UCSD-AML1 (cell line): Measurements from ENCODE around the gene NCAM2.
"Not testable (repeated sequence)": the region's sequence is repeated elsewhere in the genome, so short reads cannot be mapped to it uniquely, and the experiment has no call there.

Experiments used
- DNase-seq: peaks from one replicate; lab custom pipeline; 2025; ENCODE audit not compliant: unreplicated experiment; lab: John Stamatoyannopoulos, UW

Gene NCAM2

DNA sequence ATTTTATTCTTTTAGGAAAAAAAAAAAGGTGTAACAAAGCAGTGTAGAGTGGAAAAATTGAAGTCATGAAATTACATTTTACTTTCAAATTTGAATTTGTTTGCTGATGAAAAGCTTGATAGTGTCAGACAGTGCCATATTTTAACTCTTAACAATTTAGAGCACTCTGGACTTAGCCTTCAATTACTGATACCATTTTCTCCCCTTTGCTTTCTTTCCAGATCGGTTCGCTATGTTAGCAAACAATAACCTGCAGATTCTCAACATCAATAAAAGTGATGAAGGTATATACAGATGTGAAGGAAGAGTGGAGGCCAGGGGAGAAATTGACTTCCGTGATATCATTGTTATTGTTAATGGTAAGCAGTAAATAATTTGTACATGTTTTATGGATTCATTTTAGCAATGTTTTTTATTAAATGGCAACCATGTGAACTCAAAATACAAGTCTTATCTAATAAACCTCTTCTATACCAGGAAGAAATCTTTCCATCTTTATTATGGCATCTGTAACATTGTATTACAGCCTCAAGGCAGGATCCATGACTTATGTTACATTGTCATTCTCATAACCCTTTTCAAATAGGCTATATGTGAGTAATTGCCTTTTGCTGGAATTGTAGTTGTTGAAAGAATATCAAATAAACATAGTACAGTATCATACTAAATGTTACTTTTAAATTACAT lies 293.8 kb downstream of the NCAM2 start:
- DNase-seq, result no peak

DNA sequence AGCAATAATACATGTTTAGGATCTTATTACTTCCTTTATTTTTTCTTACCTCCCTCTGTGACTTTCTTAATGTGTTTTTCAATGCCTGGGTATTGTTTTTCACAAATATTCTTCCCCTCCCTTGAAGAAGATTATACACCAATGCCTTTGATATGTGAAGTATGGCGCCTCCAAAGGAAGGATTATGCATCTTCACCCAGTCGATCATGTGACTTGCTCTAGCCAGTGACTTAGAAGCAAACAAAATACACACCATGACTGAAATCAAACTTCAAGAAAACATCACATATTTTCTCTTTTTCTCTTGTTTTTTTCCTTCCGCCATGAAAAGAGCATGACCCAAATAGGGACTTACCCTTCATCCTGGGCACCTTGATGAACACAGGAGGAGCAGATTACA lies 297.1 kb downstream of the NCAM2 start:
- no peak for DNase-seq

DNA sequence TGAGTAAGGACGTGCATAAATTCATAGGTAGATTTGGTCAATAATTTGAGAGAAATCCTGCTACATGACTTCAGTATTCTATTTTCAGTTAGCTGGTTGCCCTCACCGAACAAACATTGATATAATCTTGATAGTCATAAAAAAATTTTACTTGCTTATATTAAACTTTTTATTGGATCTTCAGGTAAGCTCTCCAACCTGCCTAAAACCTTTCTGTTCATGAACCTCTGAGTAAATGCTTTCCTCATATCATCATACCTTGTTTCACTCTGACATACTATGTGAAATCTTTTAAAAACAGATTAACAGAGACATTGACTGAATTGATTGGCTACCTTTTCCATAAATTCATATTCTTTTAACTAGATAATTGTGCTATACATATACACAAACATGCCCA lies 299.0 kb downstream of the NCAM2 start:
- DNase-seq, result no peak

DNA sequence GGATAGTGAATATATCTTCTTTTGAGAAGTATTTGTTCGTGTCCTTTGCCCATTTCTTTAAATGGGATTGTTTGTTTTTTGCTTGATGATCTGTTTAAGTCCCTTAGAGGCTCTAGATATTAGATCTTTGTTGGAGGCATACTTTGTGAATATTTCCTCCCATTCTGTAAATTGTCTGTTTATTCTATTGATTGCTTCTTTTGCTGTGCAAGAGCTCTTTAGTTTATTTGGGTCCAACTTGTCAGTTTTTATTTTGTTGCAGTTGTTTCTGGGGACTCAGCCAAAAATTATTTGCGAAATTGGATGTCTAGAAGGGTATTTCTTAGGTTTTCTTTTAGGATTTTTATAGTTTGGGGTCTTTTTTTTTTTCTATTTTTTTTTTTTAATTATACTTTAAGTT lies 302.8 kb downstream of the NCAM2 start:
- no peak for DNase-seq

DNA sequence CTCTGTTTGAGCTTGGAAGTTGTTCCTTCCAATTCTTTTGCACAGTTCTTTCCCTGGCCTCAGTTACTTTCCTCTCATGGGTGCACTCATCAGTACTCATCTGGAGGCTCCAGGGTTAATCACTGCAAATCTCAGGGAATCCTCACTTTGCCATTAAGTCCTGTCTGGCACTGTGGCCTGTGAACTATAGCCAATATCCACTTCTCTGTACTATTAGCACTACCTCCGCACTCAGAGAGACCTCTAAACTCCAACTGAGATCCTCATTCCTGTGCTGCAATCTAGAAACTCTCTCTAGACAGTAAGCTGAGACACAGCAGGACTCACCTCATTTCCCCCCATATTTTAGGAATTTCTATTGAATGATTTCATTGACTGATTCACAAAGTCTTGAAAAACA lies 311.3 kb downstream of the NCAM2 start:
- no peak for DNase-seq

DNA sequence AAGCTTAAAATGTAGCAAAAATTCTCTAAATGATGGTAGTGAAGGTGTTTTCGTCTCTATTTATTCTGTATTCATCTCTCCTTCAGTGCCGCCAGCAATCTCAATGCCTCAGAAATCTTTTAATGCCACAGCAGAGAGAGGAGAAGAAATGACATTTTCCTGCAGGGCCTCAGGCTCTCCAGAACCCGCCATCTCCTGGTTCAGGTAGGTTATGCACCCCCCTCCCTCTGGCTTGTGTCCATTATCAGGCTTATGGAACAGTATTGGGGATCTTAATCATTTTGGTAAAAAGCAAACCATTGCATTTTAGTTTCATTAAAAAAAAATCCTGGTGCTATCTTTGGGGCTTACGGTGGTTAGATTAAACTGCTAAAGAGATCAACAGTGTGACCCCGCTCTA lies 326.1 kb downstream of the NCAM2 start:
- no peak for DNase-seq

DNA sequence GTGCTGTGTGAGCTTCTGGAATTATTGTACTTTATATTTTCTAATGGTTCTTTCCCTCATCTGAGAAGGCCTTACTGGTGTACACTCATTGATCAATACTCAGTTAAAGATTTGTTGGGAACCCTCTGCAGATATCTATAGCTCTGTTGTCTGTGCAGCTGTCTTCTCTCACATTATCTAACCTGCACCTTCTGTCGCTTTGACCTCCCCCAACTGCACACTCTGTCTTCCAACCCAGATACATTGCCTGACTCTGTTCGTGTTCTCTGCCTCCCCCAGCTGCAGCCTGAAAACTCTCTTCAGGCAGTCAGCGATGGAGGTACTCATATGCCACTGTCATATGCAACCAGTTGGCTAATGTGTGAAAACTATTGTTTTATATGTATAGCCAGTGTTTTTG lies 334.3 kb downstream of the NCAM2 start:
- DNase-seq, result no peak

DNA sequence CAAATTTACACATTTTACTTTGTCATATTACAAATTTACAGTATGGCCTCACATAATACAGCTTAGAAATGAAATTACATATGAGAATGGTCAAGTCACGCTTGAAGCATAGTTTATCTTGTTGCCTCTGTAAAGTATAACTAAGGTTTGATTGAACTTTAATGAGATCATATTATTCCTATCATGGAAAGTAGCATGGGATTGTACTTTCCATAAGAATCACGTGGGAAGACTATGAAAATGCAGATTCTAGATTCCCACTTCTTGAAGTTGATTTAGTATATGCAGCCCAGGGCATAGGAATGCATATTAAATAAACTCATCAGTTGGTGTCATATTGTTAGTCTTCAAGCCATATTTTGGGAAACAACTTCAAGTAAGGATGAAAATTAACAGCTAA lies 342.8 kb downstream of the NCAM2 start:
- no peak for DNase-seq

DNA sequence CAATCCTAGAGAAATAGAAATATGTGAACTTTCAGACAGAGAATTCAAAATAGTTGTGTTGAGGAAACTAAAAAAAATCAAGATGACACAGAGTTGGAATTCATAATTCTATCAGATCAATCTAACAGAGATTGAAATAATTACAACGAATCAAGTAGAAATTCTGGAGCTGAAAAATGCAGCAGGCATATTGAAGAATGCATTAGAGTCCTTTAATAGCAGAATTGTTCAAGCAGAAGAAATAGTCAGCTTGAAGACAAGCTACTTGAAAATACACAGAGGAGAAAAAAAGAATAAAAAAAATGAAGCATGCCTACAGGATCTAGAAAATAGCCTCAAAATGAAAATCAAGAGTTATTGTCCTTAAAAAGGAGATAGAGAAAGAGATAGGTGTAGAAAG lies 347.1 kb downstream of the NCAM2 start:
- no peak for DNase-seq

DNA sequence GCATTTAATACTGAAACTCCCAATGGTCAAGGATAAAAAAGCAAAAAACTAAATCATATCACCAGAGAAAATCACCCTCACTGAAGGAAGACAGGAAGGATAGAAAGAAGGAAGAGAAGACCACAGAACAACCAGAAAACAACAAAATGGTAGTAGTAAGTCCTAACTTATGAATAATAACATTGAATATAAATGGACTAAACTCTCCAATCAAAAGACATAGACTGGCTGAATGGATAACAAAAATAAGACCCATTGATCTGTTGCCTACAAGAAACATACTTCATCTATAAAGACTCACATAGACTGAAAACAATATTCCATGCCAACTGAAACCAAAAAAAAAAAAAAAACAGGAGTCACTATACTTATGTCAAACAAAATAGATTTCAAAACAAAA lies 347.7 kb downstream of the NCAM2 start:
- no peak for DNase-seq

DNA sequence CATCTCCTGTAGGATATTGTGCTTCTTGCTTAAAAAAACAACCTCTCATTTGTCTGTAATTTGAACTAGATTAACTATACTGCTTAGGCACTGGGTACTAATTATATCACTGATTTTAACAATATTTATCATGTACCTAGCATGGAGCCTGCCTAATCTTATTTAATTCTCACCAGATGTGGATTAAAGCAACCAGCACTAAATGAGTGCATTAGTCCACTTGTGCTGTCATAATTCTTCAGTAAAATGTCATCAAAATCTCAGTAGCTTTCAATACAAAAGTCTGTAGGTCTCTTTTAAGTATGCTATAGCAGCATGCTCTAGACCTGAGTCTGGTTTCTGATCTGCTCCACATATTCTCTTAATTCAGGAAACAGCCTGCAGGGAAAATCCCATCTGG lies 368.1 kb downstream of the NCAM2 start:
- no peak for DNase-seq

DNA sequence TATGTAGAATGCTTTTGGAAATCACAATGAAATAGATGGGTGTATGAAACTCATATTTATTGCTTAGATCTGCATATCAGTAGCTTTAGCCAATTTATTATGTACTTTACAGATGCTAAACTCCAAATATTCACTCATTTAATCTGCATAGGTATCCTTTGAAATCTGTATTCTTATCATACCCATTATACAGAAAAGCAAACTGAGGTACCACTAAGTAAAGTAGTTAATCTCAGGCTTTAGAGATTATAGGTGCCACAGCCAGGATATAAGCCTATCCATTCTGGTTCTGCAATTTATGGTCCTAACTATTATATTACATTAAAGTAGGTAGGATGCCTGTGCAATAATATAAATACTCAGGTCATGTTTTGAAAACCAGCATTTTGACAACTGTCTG lies 369.4 kb downstream of the NCAM2 start:
- no peak for DNase-seq

DNA sequence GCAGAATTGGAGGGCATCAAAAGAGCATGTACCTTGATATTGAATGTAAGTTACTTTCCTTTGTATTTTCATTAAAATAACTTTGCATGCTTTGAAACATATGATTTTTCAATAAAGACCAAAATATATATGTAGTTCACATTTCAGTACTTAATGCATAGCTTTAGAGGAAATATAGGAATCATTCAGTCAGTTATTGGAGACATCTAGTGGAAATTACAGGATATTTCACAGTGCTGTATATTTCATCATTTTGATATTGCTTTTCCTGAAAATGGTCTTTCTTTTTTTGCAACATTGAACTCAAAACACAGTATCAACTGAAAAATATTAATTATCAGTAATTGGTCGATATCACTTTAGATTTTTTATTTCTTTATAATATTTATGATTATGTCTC lies 375.8 kb downstream of the NCAM2 start:
- DNase-seq, result no peak

DNA sequence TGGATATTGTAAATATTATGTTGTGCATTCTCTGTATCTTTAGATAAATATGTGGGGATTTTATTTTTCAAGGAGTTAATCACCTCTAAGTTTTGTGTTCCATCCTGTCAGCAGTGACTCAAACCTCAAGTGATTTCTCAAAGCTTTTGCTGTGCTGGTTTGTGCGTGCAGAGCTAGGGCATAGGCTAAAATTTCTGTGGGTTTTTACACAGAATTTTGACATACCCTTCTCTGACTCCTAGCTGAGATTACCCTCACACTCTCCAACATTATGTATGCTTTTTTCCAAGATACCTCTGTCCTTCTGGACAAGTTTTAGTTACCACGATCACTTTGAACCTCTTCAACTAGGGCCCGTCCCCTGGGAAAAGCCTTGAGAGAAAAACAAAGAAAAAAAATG lies 384.9 kb downstream of the NCAM2 start:
- DNase-seq, result no peak

DNA sequence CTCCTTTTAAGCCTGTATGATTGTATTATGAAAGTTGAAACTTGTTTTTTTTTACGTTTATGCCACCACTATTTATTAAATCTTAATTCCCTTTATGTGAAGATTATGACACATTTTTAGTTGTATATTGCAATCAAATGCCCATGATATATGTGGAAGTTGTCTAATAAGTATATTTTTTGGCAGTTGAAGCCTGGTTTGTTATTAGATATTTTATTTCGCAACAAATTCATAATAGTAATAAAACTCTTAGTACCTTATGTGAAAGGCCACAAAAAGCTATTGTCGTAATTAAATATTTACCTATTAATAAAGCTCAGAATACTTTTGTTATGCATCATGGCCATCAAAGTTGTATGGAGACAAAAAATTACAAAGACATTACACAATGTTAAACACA lies 386.8 kb downstream of the NCAM2 start:
- no peak for DNase-seq

DNA sequence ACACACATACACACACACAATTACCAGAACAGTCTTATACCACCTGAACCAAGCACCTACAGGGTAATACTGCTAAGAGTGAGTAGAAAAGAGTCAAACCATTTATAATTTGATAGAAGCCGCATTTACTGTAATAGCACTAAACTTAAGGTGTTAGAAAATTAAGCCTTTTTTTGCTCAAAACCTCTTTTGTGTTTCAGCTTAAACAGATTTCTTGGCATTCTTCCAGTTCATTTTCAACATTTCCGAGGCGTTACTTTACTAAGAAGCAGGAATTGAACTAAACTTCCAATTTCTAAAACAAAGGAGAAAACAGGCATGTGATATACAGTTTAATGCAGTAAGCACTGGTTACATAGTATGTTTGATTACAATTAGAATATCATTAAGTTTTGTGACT lies 387.2 kb downstream of the NCAM2 start:
- no peak for DNase-seq

DNA sequence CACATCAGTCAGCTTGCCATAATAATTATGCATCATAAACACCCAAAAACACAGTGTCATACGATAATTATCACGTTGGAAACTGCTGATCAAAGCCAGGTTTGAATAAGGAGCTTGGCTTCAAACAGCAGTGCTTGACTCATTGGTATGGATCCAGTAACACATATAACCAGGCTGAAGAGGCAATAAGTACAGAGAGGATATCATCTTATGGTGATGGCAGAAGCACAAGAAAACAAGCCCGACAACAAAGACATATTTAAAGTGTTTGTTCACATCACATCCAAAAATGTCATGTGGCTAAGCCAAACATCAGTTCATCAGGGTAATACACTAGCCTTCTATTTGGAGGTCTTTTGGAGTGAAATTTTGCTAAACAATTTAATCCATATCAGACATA lies 389.7 kb downstream of the NCAM2 start:
- DNase-seq, result no peak

DNA sequence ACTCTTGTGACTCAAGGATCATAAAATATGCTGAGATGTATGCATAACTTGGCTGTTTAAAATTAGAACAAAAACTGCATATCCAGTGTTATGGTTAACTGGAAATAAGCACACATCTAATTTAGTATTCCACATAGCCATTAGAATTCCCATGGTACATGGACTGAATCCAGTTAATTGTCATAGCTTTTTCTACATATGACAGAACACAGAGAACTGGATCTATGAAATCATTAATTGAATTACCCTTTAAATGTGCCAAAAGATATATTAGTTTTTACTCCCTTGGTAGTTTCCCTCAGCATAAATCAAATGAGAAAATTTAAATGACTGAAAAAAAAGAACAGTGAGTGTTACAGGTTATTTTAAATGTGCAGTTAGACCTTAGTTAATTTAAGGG lies 395.9 kb downstream of the NCAM2 start:
- DNase-seq, result no peak

DNA sequence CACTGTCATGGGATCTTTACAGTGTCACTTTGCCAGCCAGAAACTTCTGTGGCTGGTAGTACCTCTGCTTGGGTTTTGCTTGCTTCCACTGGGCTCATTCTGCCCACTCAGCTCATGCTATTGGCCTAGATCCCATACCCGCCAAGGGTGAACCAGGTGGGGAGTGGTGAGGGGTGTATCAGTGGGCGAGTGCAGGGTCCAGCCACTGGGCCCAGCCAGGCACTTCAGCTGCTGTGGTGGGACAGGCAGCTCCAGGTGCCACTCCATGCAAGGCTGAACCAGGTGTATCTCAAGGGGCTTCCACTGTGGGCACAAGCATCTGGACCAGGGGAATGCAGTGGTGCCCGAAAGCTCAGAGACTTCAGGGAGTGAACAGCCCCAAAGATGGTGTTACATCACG lies 398.2 kb downstream of the NCAM2 start:
- no peak for DNase-seq

DNA sequence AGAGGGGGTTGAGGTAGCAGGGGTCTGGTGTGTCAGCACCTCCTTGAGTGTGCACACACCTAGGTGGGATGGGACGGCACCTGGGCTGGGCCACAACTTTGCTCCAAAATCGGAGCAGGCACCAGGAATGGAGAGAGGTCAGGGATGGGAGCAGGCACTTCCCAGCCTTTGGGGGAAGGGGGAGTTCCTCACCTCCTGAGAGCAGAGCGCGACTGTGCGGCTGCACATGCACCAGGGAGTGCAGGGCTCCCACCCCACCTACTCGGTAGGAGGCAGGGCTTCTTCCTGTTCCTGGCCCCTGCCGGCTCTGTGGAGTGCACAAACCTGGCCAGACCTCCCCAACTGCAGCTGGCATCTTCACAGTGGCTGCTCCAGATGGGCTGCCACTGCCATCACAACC lies 399.3 kb downstream of the NCAM2 start:
- DNase-seq, result no peak

DNA sequence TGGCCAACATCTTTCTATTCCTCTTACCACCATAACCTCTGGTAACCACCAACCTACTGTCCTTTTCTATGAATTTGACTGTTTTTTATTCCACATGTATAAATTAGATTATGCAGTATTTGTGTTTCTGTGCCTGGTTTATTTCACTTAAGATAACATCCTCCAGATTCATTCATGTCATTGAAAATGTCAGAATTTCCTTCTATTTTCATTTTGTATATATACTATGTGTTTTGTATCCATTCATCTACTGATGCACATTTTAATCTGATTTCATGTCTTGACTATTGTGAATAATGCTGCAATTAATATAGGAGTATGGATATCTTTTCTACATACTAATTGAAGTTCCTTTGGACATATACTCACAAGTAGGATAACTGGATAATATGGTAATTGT lies 403.2 kb downstream of the NCAM2 start:
- DNase-seq, result no peak

DNA sequence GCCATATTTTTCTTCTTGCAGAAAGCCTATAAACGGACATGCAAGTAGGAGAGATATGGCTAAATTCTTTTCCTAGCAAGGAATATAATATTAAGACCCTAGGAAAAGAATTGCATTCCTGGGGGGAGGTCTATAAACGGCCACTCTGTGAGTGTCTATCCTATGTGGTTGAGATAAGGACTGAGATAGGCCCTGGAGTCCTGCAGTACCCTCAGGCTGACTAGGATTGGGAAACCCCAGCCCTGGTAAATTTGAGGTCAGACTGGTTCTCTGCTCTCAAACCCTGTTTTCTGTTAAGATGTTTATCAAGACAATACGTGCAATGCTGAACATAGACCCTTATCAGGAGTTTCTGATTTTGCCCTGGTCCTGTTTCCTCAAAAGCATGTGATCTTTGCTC lies 404.0 kb downstream of the NCAM2 start:
- DNase-seq, result not testable (repeated sequence)

DNA sequence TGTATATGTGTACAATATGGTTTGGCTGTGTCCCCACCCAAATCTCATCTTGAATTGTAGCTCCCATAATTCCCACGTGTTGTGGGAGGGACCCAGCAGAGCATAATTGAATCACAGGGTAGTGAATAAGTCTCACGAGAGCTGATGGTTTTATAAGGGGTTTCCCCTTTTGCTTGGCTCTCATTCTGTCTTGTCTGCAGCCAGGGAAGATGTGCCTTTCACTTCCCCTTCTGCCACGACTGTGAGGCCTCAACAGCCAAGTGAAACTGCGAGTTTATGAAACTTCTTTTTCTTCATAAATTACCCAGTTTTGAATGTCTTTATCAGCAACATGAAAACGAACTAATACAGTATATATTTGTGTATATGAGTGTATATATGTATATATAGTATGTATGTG lies 406.1 kb downstream of the NCAM2 start:
- DNase-seq, result not testable (repeated sequence)

DNA sequence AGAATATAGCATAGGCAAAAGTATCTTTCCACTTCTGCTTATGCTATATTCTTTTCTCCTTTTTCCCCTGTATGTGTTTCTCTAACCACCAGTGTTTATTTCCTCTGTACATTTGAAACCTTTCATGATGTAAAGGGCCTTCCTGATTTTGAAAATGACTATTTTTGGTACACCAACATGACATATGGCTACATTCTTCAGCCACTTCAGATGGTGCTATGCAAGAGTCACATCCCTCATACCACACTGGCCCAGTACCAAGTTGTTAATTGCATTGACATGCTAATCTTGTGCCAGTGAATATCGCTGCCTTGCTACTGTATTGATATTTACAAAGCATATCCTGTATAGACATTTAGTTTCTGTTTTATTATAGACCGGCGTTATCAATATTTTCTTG lies 408.7 kb downstream of the NCAM2 start:
- DNase-seq, result no peak
